Measurements from ENCODE around the gene DAAM2. TPM values are rescaled to one million over a fixed set of nuclear protein-coding genes. Genes with fewer than 3 reads are reported as not detected.

Gene DAAM2
- total and polyA plus RNA-seq, 9 of the 15 experiments (the other 6 are each of a cell fraction or from before 2014, with no cell fraction given): 0.01 to 0.07 TPM; not detected in 7

- TF ChIP-seq, protein P1, sequence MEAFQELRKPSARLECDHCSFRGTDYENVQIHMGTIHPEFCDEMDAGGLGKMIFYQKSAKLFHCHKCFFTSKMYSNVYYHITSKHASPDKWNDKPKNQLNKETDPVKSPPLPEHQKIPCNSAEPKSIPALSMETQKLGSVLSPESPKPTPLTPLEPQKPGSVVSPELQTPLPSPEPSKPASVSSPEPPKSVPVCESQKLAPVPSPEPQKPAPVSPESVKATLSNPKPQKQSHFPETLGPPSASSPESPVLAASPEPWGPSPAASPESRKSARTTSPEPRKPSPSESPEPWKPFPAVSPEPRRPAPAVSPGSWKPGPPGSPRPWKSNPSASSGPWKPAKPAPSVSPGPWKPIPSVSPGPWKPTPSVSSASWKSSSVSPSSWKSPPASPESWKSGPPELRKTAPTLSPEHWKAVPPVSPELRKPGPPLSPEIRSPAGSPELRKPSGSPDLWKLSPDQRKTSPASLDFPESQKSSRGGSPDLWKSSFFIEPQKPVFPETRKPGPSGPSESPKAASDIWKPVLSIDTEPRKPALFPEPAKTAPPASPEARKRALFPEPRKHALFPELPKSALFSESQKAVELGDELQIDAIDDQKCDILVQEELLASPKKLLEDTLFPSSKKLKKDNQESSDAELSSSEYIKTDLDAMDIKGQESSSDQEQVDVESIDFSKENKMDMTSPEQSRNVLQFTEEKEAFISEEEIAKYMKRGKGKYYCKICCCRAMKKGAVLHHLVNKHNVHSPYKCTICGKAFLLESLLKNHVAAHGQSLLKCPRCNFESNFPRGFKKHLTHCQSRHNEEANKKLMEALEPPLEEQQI (IDR thresholded peaks at IDR 0.05): no peak
- TF ChIP-seq USF1 (CRISPR knock-in tag; IDR thresholded peaks at IDR 0.05) (no peak), RAD51 (IDR thresholded peaks at IDR 0.05; ENCODE audit: borderline replicate concordance, low read depth) (no peak), HNRNPL (IDR thresholded peaks at IDR 0.05; ENCODE audit: low read depth, low read length) (no peak), PKNOX1 (IDR thresholded peaks at IDR 0.05) (no peak)
Measured at GRCh38 chr6:39861663-39862062, 69.5 kb downstream of the DAAM2 start (continued).
